Measurements from ENCODE around the gene EXOC3. TPM values are rescaled to one million over a fixed set of nuclear protein-coding genes. Genes with fewer than 3 reads are reported as not detected.
A peak's percentile ranks its signal among the peaks of the same experiment; 100 is the strongest.
"Not testable (repeated sequence)": the region's sequence is repeated elsewhere in the genome, so short reads cannot be mapped to it uniquely, and the experiment has no call there.

EXOC3 gene
- total RNA-seq, 2 experiments from 2014 or later = 67.7 to 68.8 TPM

- ChIA-PET POLR2A (interaction anchor here (0.7 to 2.0 kb wide), 8 partner anchors 12 to 421 kb away, joined by 3 to 8 read pairs (median 4); partner anchors contain the start of genes BRD9, CCDC127, CEP72 and SDHA), CTCF (interaction anchor here (0.7 to 2.5 kb wide), 2 partner anchors 23 to 25 kb away, joined by 3 to 14 read pairs; no protein-coding TSS in a partner anchor)
- H3K4me1 Mint-ChIP-seq = peaks cover 23% of the 10 kb centered on the region
- H3K9me3 Mint-ChIP-seq = no peaks in the 10 kb centered on the region
- peak overlapping the region; percentile 48 for H3K27ac Mint-ChIP-seq
- peak overlapping the region; percentile 65 for H3K4me3 Mint-ChIP-seq
- H3K36me3 Mint-ChIP-seq (ENCODE audit: low read depth) = peaks cover 19% of the 10 kb centered on the region
- no peak for DNase-seq
- H3K27me3 Mint-ChIP-seq = peaks cover 4% of the 10 kb centered on the region
Measured at GRCh38 chr5:471750-472058, 28.7 kb downstream of the EXOC3 start.

GRCh38 chr5:472076-472655 is 29.2 kb downstream of the EXOC3 start:
- peak overlapping the region; percentile 48 for H3K27ac Mint-ChIP-seq
- H3K4me3 Mint-ChIP-seq = peak overlapping the region; percentile 65
- H3K36me3 Mint-ChIP-seq (ENCODE audit: low read depth) = peaks cover 17% of the 10 kb centered on the region
- ChIA-PET CTCF (interaction anchor here (0.7 to 2.5 kb wide), 2 partner anchors 23 to 25 kb away, joined by 3 to 14 read pairs; no protein-coding TSS in a partner anchor), POLR2A (interaction anchor here (0.7 to 2.0 kb wide), 10 partner anchors 12 to 421 kb away, joined by 3 to 8 read pairs (median 4); partner anchors contain the start of genes BRD9, CCDC127, CEP72 and EXOC3)
- peaks cover 23% of the 10 kb centered on the region for H3K4me1 Mint-ChIP-seq
- H3K27me3 Mint-ChIP-seq = peaks cover 4% of the 10 kb centered on the region
- peak; percentile 34 for DNase-seq
- no peaks in the 10 kb centered on the region for H3K9me3 Mint-ChIP-seq

- peak overlapping the region; percentile 70 for H3K4me3 Mint-ChIP-seq
- peaks cover 4% of the 10 kb centered on the region for H3K27me3 Mint-ChIP-seq
- H3K27ac Mint-ChIP-seq = peak overlapping the region; percentile 54
- ChIA-PET POLR2A (interaction anchor here (0.7 to 2.0 kb wide), 11 partner anchors 13 to 420 kb away, joined by 3 to 8 read pairs (median 4); partner anchors contain the start of genes BRD9, CEP72, EXOC3 and PDCD6), CTCF (interaction anchor here (1.2 to 2.5 kb wide), 4 partner anchors 20 to 156 kb away, joined by 3 to 14 read pairs (median 7); no protein-coding TSS in a partner anchor)
- DNase-seq = peak; percentile 88
- H3K36me3 Mint-ChIP-seq (ENCODE audit: low read depth) = peaks cover 17% of the 10 kb centered on the region
- H3K4me1 Mint-ChIP-seq = peaks cover 23% of the 10 kb centered on the region
- no peaks in the 10 kb centered on the region for H3K9me3 Mint-ChIP-seq
Measured at GRCh38 chr5:472656-473550, 29.9 kb downstream of the EXOC3 start.

DNA sequence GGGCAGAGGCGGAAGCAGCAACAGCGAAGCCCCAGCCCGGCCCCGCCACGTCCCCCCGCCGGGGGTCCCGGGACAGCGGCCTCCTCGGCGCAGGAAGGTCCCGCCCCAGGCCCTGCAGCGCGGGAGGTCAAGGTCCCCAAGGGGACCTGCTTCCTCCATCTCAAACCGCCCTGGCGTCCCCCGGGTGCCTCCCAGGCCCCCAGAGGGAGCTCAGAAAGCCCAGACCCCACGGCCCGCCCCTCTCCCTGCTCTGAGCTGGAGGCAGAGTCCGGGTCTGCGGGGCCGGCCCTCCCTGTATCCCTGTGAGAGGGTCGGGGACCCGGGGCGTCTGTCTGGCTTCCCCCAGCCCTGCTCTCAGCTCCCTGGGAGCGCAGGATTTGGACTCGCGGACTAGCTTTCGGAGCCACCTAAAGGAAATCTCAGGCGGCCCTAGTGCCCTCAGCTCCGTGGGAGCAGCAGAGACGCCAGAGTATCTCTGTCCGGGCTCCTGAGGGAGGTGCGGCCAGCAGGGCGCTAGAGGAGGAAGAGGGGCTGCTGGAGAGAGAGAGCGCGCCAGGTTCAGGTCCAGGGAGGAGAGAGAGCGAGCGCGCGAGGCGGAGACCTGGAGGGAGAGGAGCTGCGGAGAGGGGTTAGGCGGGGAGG is 30.7 kb downstream of the EXOC3 start:
- Mint-ChIP-seq H3K9me3 (no peaks in the 10 kb centered on the region), H3K4me3 (peak overlapping the region; percentile 83), H3K4me1 (peaks cover 23% of the 10 kb centered on the region), H3K27me3 (peaks cover 4% of the 10 kb centered on the region), H3K36me3 (ENCODE audit: low read depth) (peaks cover 17% of the 10 kb centered on the region), H3K27ac (no peak overlapping the region)
- CTCF ChIA-PET = interaction anchor here (1.2 to 1.6 kb wide), 3 partner anchors 21 to 157 kb away, joined by 3 to 11 read pairs (median 3); no protein-coding TSS in a partner anchor
- peak; percentile 37 for DNase-seq
- POLR2A ChIA-PET = interaction anchor here (0.8 to 1.8 kb wide), 6 partner anchors 27 to 202 kb away, joined by 3 to 6 read pairs (median 4); partner anchors contain the start of genes EXOC3 and PDCD6

DNA sequence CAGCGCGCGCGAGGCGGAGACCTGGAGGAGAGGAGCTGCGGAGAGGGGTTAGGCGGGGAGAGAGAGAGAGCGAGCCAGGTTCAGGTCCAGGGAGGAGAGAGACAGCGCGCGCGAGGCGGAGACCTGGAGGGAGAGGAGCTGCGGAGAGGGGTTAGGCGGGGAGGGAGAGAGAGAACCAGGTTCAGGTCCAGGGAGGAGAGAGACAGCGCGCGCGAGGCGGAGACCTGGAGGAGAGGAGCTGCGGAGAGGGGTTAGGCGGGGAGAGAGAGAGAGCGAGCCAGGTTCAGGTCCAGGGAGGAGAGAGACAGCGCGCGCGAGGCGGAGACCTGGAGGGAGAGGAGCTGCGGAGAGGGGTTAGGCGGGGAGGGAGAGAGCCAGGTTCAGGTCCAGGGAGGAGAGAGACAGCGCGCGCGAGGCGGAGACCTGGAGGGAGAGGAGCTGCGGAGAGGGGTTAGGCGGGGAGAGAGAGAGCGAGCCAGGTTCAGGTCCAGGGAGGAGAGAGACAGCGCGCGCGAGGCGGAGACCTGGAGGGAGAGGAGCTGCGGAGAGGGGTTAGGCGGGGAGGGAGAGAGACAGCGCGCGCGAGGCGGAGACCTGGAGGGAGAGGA is 31.4 kb downstream of the EXOC3 start:
- not testable (repeated sequence) for DNase-seq, H3K27ac Mint-ChIP-seq, H3K27me3 Mint-ChIP-seq, H3K9me3 Mint-ChIP-seq
- ChIA-PET POLR2A (interaction anchor here (1.3 to 1.8 kb wide), 3 partner anchors 31 to 70 kb away, joined by 4 to 6 read pairs (median 5); partner anchors contain the start of gene EXOC3), CTCF (interaction anchor here (1.2 to 1.6 kb wide), 2 partner anchors 28 to 157 kb away, joined by 3 to 11 read pairs; no protein-coding TSS in a partner anchor)
- Mint-ChIP-seq H3K36me3 (ENCODE audit: low read depth) (peaks cover 15% of the 10 kb centered on the region), H3K4me1 (peaks cover 23% of the 10 kb centered on the region), H3K4me3 (peak overlapping the region; percentile 59)

GRCh38 chr5:474840-475661 is 32.1 kb downstream of the EXOC3 start:
- ChIA-PET POLR2A (no interaction called here), CTCF (no interaction called here)
- H3K36me3 Mint-ChIP-seq (ENCODE audit: low read depth) = peaks cover 13% of the 10 kb centered on the region
- H3K27me3 Mint-ChIP-seq = peaks cover 4% of the 10 kb centered on the region
- peaks cover 22% of the 10 kb centered on the region for H3K4me1 Mint-ChIP-seq
- no peaks in the 10 kb centered on the region for H3K9me3 Mint-ChIP-seq
- H3K27ac Mint-ChIP-seq = no peak overlapping the region
- no peak for DNase-seq
- H3K4me3 Mint-ChIP-seq = peak overlapping the region; percentile 59

GRCh38 chr5:475704-476101 is 32.7 kb downstream of the EXOC3 start:
- ChIA-PET CTCF (no interaction called here), POLR2A (no interaction called here)
- H3K4me1 Mint-ChIP-seq = peaks cover 19% of the 10 kb centered on the region
- H3K4me3 Mint-ChIP-seq = peak overlapping the region; percentile 3
- peaks cover 4% of the 10 kb centered on the region for H3K27me3 Mint-ChIP-seq
- no peak overlapping the region for H3K27ac Mint-ChIP-seq
- DNase-seq = no peak
- H3K9me3 Mint-ChIP-seq = no peaks in the 10 kb centered on the region
- H3K36me3 Mint-ChIP-seq (ENCODE audit: low read depth) = peaks cover 10% of the 10 kb centered on the region

GRCh38 chr5:476102-476813 is 33.3 kb downstream of the EXOC3 start:
- CTCF ChIA-PET = no interaction called here
- peaks cover 13% of the 10 kb centered on the region for H3K4me1 Mint-ChIP-seq
- POLR2A ChIA-PET = no interaction called here
- DNase-seq = no peak
- H3K36me3 Mint-ChIP-seq (ENCODE audit: low read depth) = peaks cover 6% of the 10 kb centered on the region
- no peak overlapping the region for H3K27ac Mint-ChIP-seq
- H3K4me3 Mint-ChIP-seq = no peak overlapping the region
- H3K27me3 Mint-ChIP-seq = peaks cover 4% of the 10 kb centered on the region
- no peaks in the 10 kb centered on the region for H3K9me3 Mint-ChIP-seq

DNA sequence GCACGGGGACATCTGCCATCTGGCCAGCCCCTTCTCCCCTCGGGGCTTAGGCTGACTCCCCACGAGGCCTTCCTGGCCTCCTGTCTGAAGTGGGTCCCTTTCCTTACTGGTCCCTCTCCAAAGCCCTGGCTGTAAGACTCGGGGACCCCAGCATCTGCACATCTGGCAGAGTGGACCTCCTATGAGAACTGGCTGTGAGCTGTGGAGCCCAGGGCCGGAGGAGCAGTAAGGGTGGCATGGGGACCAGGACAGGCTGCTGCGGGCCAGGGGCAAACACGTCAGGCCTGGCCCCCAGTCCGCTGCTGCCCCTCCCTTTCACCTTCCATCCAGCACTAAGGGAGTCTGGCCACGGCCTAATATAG is 33.8 kb downstream of the EXOC3 start:
- Mint-ChIP-seq H3K27me3 (peaks cover 4% of the 10 kb centered on the region), H3K4me1 (peaks cover 8% of the 10 kb centered on the region), H3K27ac (no peak overlapping the region), H3K4me3 (no peak overlapping the region), H3K9me3 (no peaks in the 10 kb centered on the region), H3K36me3 (ENCODE audit: low read depth) (peaks cover 3% of the 10 kb centered on the region)
- CTCF ChIA-PET = no interaction called here
- DNase-seq = no peak
- POLR2A ChIA-PET = no interaction called here

GRCh38 chr5:477247-477646 is 34.3 kb downstream of the EXOC3 start:
- POLR2A ChIA-PET = no interaction called here
- H3K27ac Mint-ChIP-seq = no peak overlapping the region

DNA sequence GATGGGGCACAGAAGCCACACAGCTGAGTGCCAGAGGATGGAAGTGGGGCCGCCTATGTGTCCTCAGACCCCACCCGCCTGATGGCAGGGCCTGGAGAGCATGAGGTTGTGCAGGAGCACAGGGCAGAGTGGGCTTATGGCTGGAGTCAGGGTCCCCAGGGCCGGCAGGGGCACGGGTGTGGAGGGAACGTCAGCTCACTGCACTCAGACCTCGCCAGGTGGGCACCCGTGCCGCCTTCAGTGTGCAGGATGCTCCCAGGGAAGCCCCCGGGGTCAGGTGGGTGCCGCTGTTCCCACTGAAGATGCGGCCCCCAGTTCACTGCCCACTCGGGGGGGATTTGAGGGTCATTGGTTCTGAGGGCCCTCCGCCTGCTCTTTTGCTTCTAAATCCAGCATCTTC is 34.9 kb downstream of the EXOC3 start:
- H3K36me3 Mint-ChIP-seq (ENCODE audit: low read depth) = no peaks in the 10 kb centered on the region
- peaks cover 4% of the 10 kb centered on the region for H3K27me3 Mint-ChIP-seq
- no peak overlapping the region for H3K4me3 Mint-ChIP-seq
- peaks cover 5% of the 10 kb centered on the region for H3K4me1 Mint-ChIP-seq
- ChIA-PET POLR2A (no interaction called here), CTCF (no interaction called here)
- H3K9me3 Mint-ChIP-seq = no peaks in the 10 kb centered on the region
- no peak for DNase-seq
- H3K27ac Mint-ChIP-seq = no peak overlapping the region

More at GRCh38 chr5:477247-477646, 34.3 kb downstream of the EXOC3 start:
- DNase-seq = no peak
- Mint-ChIP-seq H3K27me3 (peaks cover 4% of the 10 kb centered on the region), H3K9me3 (no peaks in the 10 kb centered on the region), H3K4me3 (no peak overlapping the region), H3K4me1 (peaks cover 5% of the 10 kb centered on the region), H3K36me3 (ENCODE audit: low read depth) (no peaks in the 10 kb centered on the region)
- CTCF ChIA-PET = no interaction called here

Data from activated CD4-positive, alpha-beta memory T cell treated with anti-CD3 and anti-CD28 coated beads, Interleukin-2, amount 10 ng/mL, durations not matched to agents 7 days and 5 days (primary cell).